Right lobe of liver (tissue), 6 donors: Measurements from ENCODE around the gene TBC1D1. TPM values are rescaled to one million over a fixed set of nuclear protein-coding genes. Genes with fewer than 3 reads are reported as not detected.

Experiments used
- ATAC-seq, 4 donors: fragments of 200-7000 bp; cut with Tn5 transposase; one replicate each; pipeline ENCODE4 v1.9.1; 2020; ENCODE audit warnings: mild to moderate bottlenecking in 4 of 4, moderate library complexity in 4 of 4
- DNase-seq, 3 donors: peaks; one replicate each; pipeline ENCODE4 v3.0.0-alpha.2; 2020
- H3K27ac ChIP-seq, 3 donors: fragments of 200-600 bp; one replicate each; pipeline ENCODE4 v1.8.0; 2022
- H3K27me3 ChIP-seq, 2 donors: fragments of 200-600 bp; one replicate each; pipeline ENCODE4 v1.8.0; 2022
- H3K36me3 ChIP-seq, 4 donors: fragments of 200-600 bp; sonication (generic) in 1 of 4; one replicate each; pipeline versions ENCODE4 v1.5.1 to v1.8.0; 2017 to 2022; ENCODE audit warnings: control low read depth in 1 of 4
- H3K4me1 ChIP-seq, 4 donors: fragments of 200-600 bp; sonication (generic) in 1 of 4; one replicate each; pipeline versions ENCODE4 v1.5.1 to v1.8.0; 2017 to 2022; ENCODE audit warnings: control low read depth in 1 of 4
- H3K4me3 ChIP-seq, 3 donors: fragments of 200-600 bp; one replicate each; pipeline ENCODE4 v1.8.0; 2022
- H3K9me3 ChIP-seq, 4 donors: fragments of 200-600 bp; sonication (generic) in 1 of 4; one replicate each; pipeline versions ENCODE4 v1.5.1 to v1.8.0; 2017 to 2022; ENCODE audit warnings: control low read depth in 1 of 4
- POLR2A ChIP-seq: fragments of 450-650 bp; IDR thresholded peaks from one replicate; pipeline ENCODE4 v1.6.1; 2017; ENCODE audit warnings: antibody characterized with exemption, mild to moderate bottlenecking
- WGBS: methylation state at CpG from one replicate; pipeline ENCODE4 v1.1.6; 2018; ENCODE audit warnings: low coverage, low lambda C conversion rate; ENCODE audit not compliant: insufficient coverage; ENCODE audit errors: missing lambda C conversion rate; 5-methylcytosine and 5-hydroxymethylcytosine counted together
- intact Hi-C, 2 donors: fragments of 100-400 bp; cut with DNase I; formaldehyde crosslinking; loops; one replicate each; pipeline versions ENCODE4 v1.11.2 to v1.14.1; 2022
- total RNA-seq, 6 experiments: library from RNA; depleted of rRNA in 2 of 6; stranded (reverse); fragments of >200 nt in 2 of 6; fragmentation: NEBNext Ultra II Directional in 3 of 6; extraction: Animal tissue kit (Norgen Biotek cat#: 25700) in 3 of 6; gene quantifications; one replicate each; pipeline versions ENCODE4 v1.1.0 to v1.2.4, GENCODE V29; 2016 to 2023
- TF ChIP-seq, protein P1 (sequence below), 4 donors: fragments of 200-600 bp in 3 of 4; fragments of 450-650 bp in 1 of 4; IDR thresholded peaks; one replicate each; pipeline versions ENCODE4 v1.5.1 to v1.8.0; 2016 to 2022; ENCODE audit warnings: antibody characterized with exemption in 4 of 4, mild to moderate bottlenecking in 2 of 4
- donor health status: DM: no; HTN: yes; CAD: no.
- donor health status: DM: no; HTN: no; CAD: no.
- donor health status: DM: no; HTN: no; CAD: no.
- donor health status: DM: no; HTN: yes; CAD: no.
- donor health status: DM: no; HTN: yes; CAD: no.

The TBC1D1 gene
- total RNA-seq, 6 experiments from 2014 or later, result 21.2 to 67.5 (median 35.8) TPM

DNA sequence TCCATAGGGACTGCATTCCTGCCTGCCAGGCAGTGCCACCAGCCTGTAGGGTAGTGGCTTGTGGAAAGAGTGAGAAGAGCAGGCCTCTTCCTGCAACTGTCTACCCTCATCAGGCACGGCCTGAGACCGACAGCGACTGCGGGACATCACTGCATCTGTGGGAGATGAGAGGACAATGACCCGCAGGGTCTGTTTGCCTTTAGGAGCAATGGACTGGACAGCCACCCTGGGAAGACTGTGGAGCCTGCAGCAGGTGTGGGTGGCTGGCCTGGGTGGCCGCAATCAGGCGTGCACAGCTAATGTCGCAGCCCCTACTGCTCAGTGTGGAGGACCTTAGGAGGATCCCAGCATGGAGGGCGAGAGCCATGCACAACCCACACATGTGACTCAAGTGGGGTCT is 297.3 kb downstream of the TBC1D1 start:
- H3K4me3 ChIP-seq, result no peak overlapping the region
- no peaks in the 10 kb centered on the region for H3K36me3 ChIP-seq
- H3K9me3 ChIP-seq, result no peaks in the 10 kb centered on the region
- no peak overlapping the region for H3K27ac ChIP-seq
- DNase-seq, result no peak
- H3K27me3 ChIP-seq, result no peaks in the 10 kb centered on the region
- peak in 2 of 4 donors; percentile 7 to 24 for ATAC-seq
- WGBS, result no CpG with 5 or more reads among the region's 9 CpGs
- intact Hi-C loops, result loop anchor here in 1 of 2 donors (10.0 kb wide), 1 partner anchor 487 kb away; no protein-coding TSS in a partner anchor
- TF ChIP-seq POLR2A, result no peak
- TF ChIP-seq, protein P1, sequence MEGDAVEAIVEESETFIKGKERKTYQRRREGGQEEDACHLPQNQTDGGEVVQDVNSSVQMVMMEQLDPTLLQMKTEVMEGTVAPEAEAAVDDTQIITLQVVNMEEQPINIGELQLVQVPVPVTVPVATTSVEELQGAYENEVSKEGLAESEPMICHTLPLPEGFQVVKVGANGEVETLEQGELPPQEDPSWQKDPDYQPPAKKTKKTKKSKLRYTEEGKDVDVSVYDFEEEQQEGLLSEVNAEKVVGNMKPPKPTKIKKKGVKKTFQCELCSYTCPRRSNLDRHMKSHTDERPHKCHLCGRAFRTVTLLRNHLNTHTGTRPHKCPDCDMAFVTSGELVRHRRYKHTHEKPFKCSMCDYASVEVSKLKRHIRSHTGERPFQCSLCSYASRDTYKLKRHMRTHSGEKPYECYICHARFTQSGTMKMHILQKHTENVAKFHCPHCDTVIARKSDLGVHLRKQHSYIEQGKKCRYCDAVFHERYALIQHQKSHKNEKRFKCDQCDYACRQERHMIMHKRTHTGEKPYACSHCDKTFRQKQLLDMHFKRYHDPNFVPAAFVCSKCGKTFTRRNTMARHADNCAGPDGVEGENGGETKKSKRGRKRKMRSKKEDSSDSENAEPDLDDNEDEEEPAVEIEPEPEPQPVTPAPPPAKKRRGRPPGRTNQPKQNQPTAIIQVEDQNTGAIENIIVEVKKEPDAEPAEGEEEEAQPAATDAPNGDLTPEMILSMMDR (IDR thresholded peaks at IDR 0.05), result no peak
- H3K4me1 ChIP-seq, result peaks cover 0 to 1% (median 0%) of the 10 kb centered on the region in 4 donors

DNA sequence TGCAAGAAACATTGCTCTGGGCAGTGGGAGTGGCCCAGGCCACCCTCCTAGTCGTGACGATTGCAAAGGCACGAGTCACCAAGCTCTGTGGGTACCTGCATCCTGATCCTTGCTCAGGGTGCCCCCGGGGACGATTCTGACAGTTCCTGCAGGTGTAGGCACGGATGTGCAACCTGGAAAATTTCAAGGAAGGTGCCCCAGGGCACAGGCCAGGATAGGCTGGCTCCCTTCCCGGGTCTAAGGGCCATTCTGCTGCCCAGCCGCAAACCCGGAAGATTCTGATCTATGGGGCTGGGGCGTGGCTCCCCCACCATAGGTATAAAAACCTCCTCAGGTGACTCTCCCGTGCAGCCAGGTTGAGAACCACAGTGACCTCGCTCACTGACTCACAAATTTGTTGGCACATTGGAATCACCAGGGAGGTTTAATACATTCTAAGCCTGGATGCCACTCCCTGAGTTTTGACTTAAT is 297.8 kb downstream of the TBC1D1 start:
- DNase-seq, result no peak
- no peak for TF ChIP-seq POLR2A
- TF ChIP-seq, protein P1 (IDR thresholded peaks at IDR 0.05), result no peak
- Histone ChIP-seq H3K9me3 (no peaks in the 10 kb centered on the region), H3K27ac (no peak overlapping the region), H3K36me3 (no peaks in the 10 kb centered on the region), H3K4me1 (peaks cover 0 to 6% (median 0%) of the 10 kb centered on the region in 4 donors), H3K27me3 (no peaks in the 10 kb centered on the region), H3K4me3 (no peak overlapping the region)
- WGBS, result no CpG with 5 or more reads among the region's 12 CpGs
- intact Hi-C loops, result loop anchor here in 1 of 2 donors (10.0 kb wide), 1 partner anchor 486 kb away; no protein-coding TSS in a partner anchor
- ATAC-seq, result peak in 1 of 4 donors; percentile 27

Other genes starting within 250 kb of the TBC1D1 start
- gene RELL1, start 204.7 kb upstream of the TBC1D1 start, total RNA-seq, result 10 to 100 TPM in 1 of 6 experiments, 1 to 10 TPM in 5; 5.7 to 14.6 (median 7.8) TPM
- 10 to 100 TPM in 2 of 6 experiments, 1 to 10 TPM in 4; 5.5 to 16.3 (median 7.3) TPM for gene PGM2, start 64.4 kb upstream of the TBC1D1 start, total RNA-seq
- under 1 TPM in 1 of 6 experiments, not detected in 5; 0.32 TPM for gene PTTG2, start 69.3 kb downstream of the TBC1D1 start, total RNA-seq